AG04449 (cell line): ENCODE data around the gene PLCH2.

Experiments used
- CTCF ChIA-PET: fragments of 350-600 bp; formaldehyde crosslinking; extraction: SDS; loops from one replicate; lab custom pipeline; 2021; ENCODE audit warnings: antibody characterized with exemption; lab: Yijun Ruan, JAX
- POLR2A ChIA-PET: fragments of 400-600, 350-600 bp; formaldehyde crosslinking; extraction: SDS; loops from one replicate; lab custom pipeline; 2020; ENCODE audit warnings: antibody characterized with exemption, inconsistent platforms; lab: Yijun Ruan, JAX
- DNase-seq: peaks from one replicate; pipeline ENCODE4 v3.0.0-alpha.2; 2010; ENCODE audit warnings: low read depth, low spot score
- H3K4me3 ChIP-seq: 2 replicates; pipeline ENCODE4 v1.5.1; 2011; ENCODE audit warnings: low read depth, mild to moderate bottlenecking, control low read depth, low read length
- CTCF ChIP-seq: IDR thresholded peaks from one replicate; pipeline ENCODE4 v1.5.1; 2011; ENCODE audit warnings: mild to moderate bottlenecking, moderate library complexity, low read length, control low read depth, inconsistent platforms; ENCODE audit not compliant: insufficient read depth; ENCODE audit errors: missing control alignments

The PLCH2 gene

GRCh38 chr1:2433936-2434655 is 42.0 kb upstream of the PLCH2 start:
- no peak for TF ChIP-seq CTCF
- DNase-seq, result no peak
- POLR2A ChIA-PET, result no interaction called here
- CTCF ChIA-PET, result interaction anchor here (1.1 to 1.4 kb wide), 2 partner anchors 8 to 113 kb away, joined by 3 to 4 read pairs; no protein-coding TSS in a partner anchor
- no peak overlapping the region for H3K4me3 ChIP-seq

GRCh38 chr1:2435091-2435490 is 41.0 kb upstream of the PLCH2 start:
- no peak overlapping the region for H3K4me3 ChIP-seq
- no peak for TF ChIP-seq CTCF
- ChIA-PET CTCF (interaction anchor here (1.4 kb wide), 1 partner anchor 112 kb away, joined by 4 read pairs; no protein-coding TSS in a partner anchor), POLR2A (no interaction called here)
- DNase-seq, result no peak

GRCh38 chr1:2435746-2436355 is 40.2 kb upstream of the PLCH2 start:
- ChIA-PET POLR2A (no interaction called here), CTCF (no interaction called here)
- DNase-seq, result no peak
- no peak for TF ChIP-seq CTCF
- no peak overlapping the region for H3K4me3 ChIP-seq

- H3K4me3 ChIP-seq, result no peak overlapping the region
- DNase-seq, result no peak
- ChIA-PET POLR2A (no interaction called here), CTCF (no interaction called here)
- no peak for TF ChIP-seq CTCF
Observed at GRCh38 chr1:2436876-2437275, 39.2 kb upstream of the PLCH2 start.

- ChIA-PET POLR2A (no interaction called here), CTCF (no interaction called here)
- no peak for TF ChIP-seq CTCF
- H3K4me3 ChIP-seq, result no peak overlapping the region
- DNase-seq, result no peak
Observed at GRCh38 chr1:2437617-2438016, 38.5 kb upstream of the PLCH2 start.

- CTCF ChIA-PET, result no interaction called here
- no peak for DNase-seq
- H3K4me3 ChIP-seq, result no peak overlapping the region
- no peak for TF ChIP-seq CTCF
- POLR2A ChIA-PET, result no interaction called here
Observed at GRCh38 chr1:2438038-2438437, 38.1 kb upstream of the PLCH2 start.
